Measurements from ENCODE around the gene APPL1. TPM values are rescaled to one million over a fixed set of nuclear protein-coding genes. Genes with fewer than 3 reads are reported as not detected.

The APPL1 gene
- polyA plus RNA-seq (ENCODE audit: insufficient read length in 12 of 12): 10 to 100 TPM in 11 of 12 donors, not detected in 1; 36.9 to 55.9 (median 44.0) TPM
- long read RNA-seq, donor 1, partial matches to known transcripts: 13 of 15 reads
- long read RNA-seq, donor 1, other reads (novel, unspliced or antisense): 0 of 15 reads
- long read RNA-seq, donor 2, full-length matches to known transcripts: 7 of 7 reads
- long read RNA-seq, donor 2, partial matches to known transcripts: 0 of 7 reads
- long read RNA-seq, donor 2, other reads (novel, unspliced or antisense): 0 of 7 reads
- long read RNA-seq, donor 3: 0 reads
- long read RNA-seq, donor 4, full-length matches to known transcripts: 3 of 3 reads
- long read RNA-seq, donor 4, partial matches to known transcripts: 0 of 3 reads
- long read RNA-seq, donor 4, other reads (novel, unspliced or antisense): 0 of 3 reads
- long read RNA-seq, donor 5, full-length matches to known transcripts: 9 of 16 reads
- long read RNA-seq, donor 5, partial matches to known transcripts: 7 of 16 reads
- long read RNA-seq, donor 5, other reads (novel, unspliced or antisense): 0 of 16 reads
- long read RNA-seq, donor 6, full-length matches to known transcripts: 3 of 3 reads
- long read RNA-seq, donor 6, partial matches to known transcripts: 0 of 3 reads
- long read RNA-seq, donor 6, other reads (novel, unspliced or antisense): 0 of 3 reads
- long read RNA-seq, donor 7, full-length matches to known transcripts: 5 of 5 reads
- long read RNA-seq, donor 7, partial matches to known transcripts: 0 of 5 reads
- long read RNA-seq, donor 7, other reads (novel, unspliced or antisense): 0 of 5 reads
- long read RNA-seq, donor 8, full-length matches to known transcripts: 2 of 2 reads
- long read RNA-seq, donor 8, partial matches to known transcripts: 0 of 2 reads
- long read RNA-seq, donor 8, other reads (novel, unspliced or antisense): 0 of 2 reads
- long read RNA-seq, donor 9, partial matches to known transcripts: 0 of 1 reads
- long read RNA-seq, donor 9, other reads (novel, unspliced or antisense): 0 of 1 reads
- long read RNA-seq, donor 10, full-length matches to known transcripts: 11 of 18 reads
- long read RNA-seq, donor 10, partial matches to known transcripts: 7 of 18 reads
- long read RNA-seq, donor 10, other reads (novel, unspliced or antisense): 0 of 18 reads
- long read RNA-seq, donor 11, full-length matches to known transcripts: 6 of 11 reads
- long read RNA-seq, donor 11, partial matches to known transcripts: 5 of 11 reads
- long read RNA-seq, donor 11, other reads (novel, unspliced or antisense): 0 of 11 reads

- DNase-seq: peak; percentile 95
Observed at GRCh38 chr3:57227204-57227929, at the start of gene APPL1. TSS of gene APPL1 (plus strand) at chr3:57227729. CDS start at chr3:57227884, 155 bp downstream.

GRCh38 chr3:57179580-57180410 is 47.7 kb upstream of the APPL1 start:
- no peak for DNase-seq

- no peak for DNase-seq
Observed at GRCh38 chr3:57184526-57184925, 43.0 kb upstream of the APPL1 start.

GRCh38 chr3:57192028-57192427 is 35.5 kb upstream of the APPL1 start:
- DNase-seq: no peak

GRCh38 chr3:57194641-57195040 is 32.9 kb upstream of the APPL1 start:
- DNase-seq: no peak

GRCh38 chr3:57199895-57200297 is 27.6 kb upstream of the APPL1 start, which contains the start of gene HESX1:
TSS of gene HESX1 (minus strand) at chr3:57199978. CDS start at chr3:57199918, 60 bp downstream.
- no peak for DNase-seq

- DNase-seq: no peak
Observed at GRCh38 chr3:57206423-57206822, 21.1 kb upstream of the APPL1 start.

- DNase-seq: peak; percentile 38
Observed at GRCh38 chr3:57221883-57222282, 5.6 kb upstream of the APPL1 start.

GRCh38 chr3:57224856-57225255 is 2.7 kb upstream of the APPL1 start:
- no peak for DNase-seq

GRCh38 chr3:57226176-57226575 is 1.4 kb upstream of the APPL1 start:
- DNase-seq: peak; percentile 1

GRCh38 chr3:57227930-57228751 is 612 bp downstream of the APPL1 start:
- peak; percentile 77 for DNase-seq

GRCh38 chr3:57230006-57230405 is 2.5 kb downstream of the APPL1 start:
- DNase-seq: no peak

GRCh38 chr3:57233799-57234198 is 6.3 kb downstream of the APPL1 start:
- no peak for DNase-seq

GRCh38 chr3:57234613-57235575 is 7.4 kb downstream of the APPL1 start:
- no peak for DNase-seq

GRCh38 chr3:57244946-57245345 is 17.4 kb downstream of the APPL1 start:
- no peak for DNase-seq

- DNase-seq: no peak
Observed at GRCh38 chr3:57252404-57252803, 24.9 kb downstream of the APPL1 start.

- DNase-seq: no peak
Observed at GRCh38 chr3:57256844-57257243, 29.3 kb downstream of the APPL1 start.

- no peak for DNase-seq
Observed at GRCh38 chr3:57257678-57258077, 30.1 kb downstream of the APPL1 start.

Measured in muscle of arm (tissue), 14 donors.